Right lobe of liver (tissue), 6 donors: ENCODE results near the gene EYA2. TPM values are rescaled to one million over a fixed set of nuclear protein-coding genes. Genes with fewer than 3 reads are reported as not detected.

ENCODE experiments used
- ATAC-seq, 4 donors: fragments of 200-7000 bp; cut with Tn5 transposase; one replicate each; pipeline ENCODE4 v1.9.1; 2020; ENCODE audit warnings: mild to moderate bottlenecking in 4 of 4, moderate library complexity in 4 of 4
- DNase-seq, 3 donors: peaks; one replicate each; pipeline ENCODE4 v3.0.0-alpha.2; 2020
- H3K27ac ChIP-seq, 3 donors: fragments of 200-600 bp; one replicate each; pipeline ENCODE4 v1.8.0; 2022
- H3K27me3 ChIP-seq, 2 donors: fragments of 200-600 bp; one replicate each; pipeline ENCODE4 v1.8.0; 2022
- H3K36me3 ChIP-seq, 4 donors: fragments of 200-600 bp; sonication (generic) in 1 of 4; one replicate each; pipeline versions ENCODE4 v1.5.1 to v1.8.0; 2017 to 2022; ENCODE audit warnings: control low read depth in 1 of 4
- H3K4me1 ChIP-seq, 4 donors: fragments of 200-600 bp; sonication (generic) in 1 of 4; one replicate each; pipeline versions ENCODE4 v1.5.1 to v1.8.0; 2017 to 2022; ENCODE audit warnings: control low read depth in 1 of 4
- H3K4me3 ChIP-seq, 3 donors: fragments of 200-600 bp; one replicate each; pipeline ENCODE4 v1.8.0; 2022
- H3K9me3 ChIP-seq, 4 donors: fragments of 200-600 bp; sonication (generic) in 1 of 4; one replicate each; pipeline versions ENCODE4 v1.5.1 to v1.8.0; 2017 to 2022; ENCODE audit warnings: control low read depth in 1 of 4
- CTCF ChIP-seq, 4 donors: fragments of 200-600 bp in 3 of 4; fragments of 450-650 bp in 1 of 4; IDR thresholded peaks; one replicate each; pipeline versions ENCODE4 v1.5.1 to v1.8.0; 2016 to 2022; ENCODE audit warnings: antibody characterized with exemption in 4 of 4, mild to moderate bottlenecking in 2 of 4
- POLR2A ChIP-seq: fragments of 450-650 bp; IDR thresholded peaks from one replicate; pipeline ENCODE4 v1.6.1; 2017; ENCODE audit warnings: antibody characterized with exemption, mild to moderate bottlenecking
- WGBS: methylation state at CpG from one replicate; pipeline ENCODE4 v1.1.6; 2018; ENCODE audit warnings: low coverage, low lambda C conversion rate; ENCODE audit not compliant: insufficient coverage; ENCODE audit errors: missing lambda C conversion rate; 5-methylcytosine and 5-hydroxymethylcytosine counted together
- intact Hi-C, 2 donors: fragments of 100-400 bp; cut with DNase I; formaldehyde crosslinking; loops; one replicate each; pipeline versions ENCODE4 v1.11.2 to v1.14.1; 2022
- total RNA-seq, 6 experiments: library from RNA; depleted of rRNA in 2 of 6; stranded (reverse); fragments of >200 nt in 2 of 6; fragmentation: NEBNext Ultra II Directional in 3 of 6; extraction: Animal tissue kit (Norgen Biotek cat#: 25700) in 3 of 6; gene quantifications; one replicate each; pipeline versions ENCODE4 v1.1.0 to v1.2.4, GENCODE V29; 2016 to 2023
- donor health status: DM: no; HTN: yes; CAD: no.
- donor health status: DM: no; HTN: no; CAD: no.
- donor health status: DM: no; HTN: no; CAD: no.
- donor health status: DM: no; HTN: yes; CAD: no.
- donor health status: DM: no; HTN: yes; CAD: no.

EYA2 gene
- total RNA-seq, 6 experiments from 2014 or later, result 0.12 to 3.0 (median 0.49) TPM

- no peak for ATAC-seq
- TF ChIP-seq CTCF (IDR thresholded peaks at IDR 0.05) (no peak), POLR2A (no peak)
- intact Hi-C loops, result no loop called here
- no peaks in the 10 kb centered on the region for H3K4me1 ChIP-seq
- H3K27me3 ChIP-seq, result no peaks in the 10 kb centered on the region
- 67% methylated on average over 8 of the region's 11 CpGs for WGBS
- H3K36me3 ChIP-seq, result no peaks in the 10 kb centered on the region
- no peaks in the 10 kb centered on the region for H3K9me3 ChIP-seq
- no peak overlapping the region for H3K27ac ChIP-seq
- DNase-seq, result no peak
- no peak overlapping the region for H3K4me3 ChIP-seq
These were observed 49.4 kb downstream of the EYA2 start for GRCh38 chr20:46943861-46944591.

- no peak for DNase-seq
- no peak overlapping the region for H3K4me3 ChIP-seq
- no peak for TF ChIP-seq POLR2A
- TF ChIP-seq CTCF (IDR thresholded peaks at IDR 0.05), result no peak
- no peaks in the 10 kb centered on the region for H3K36me3 ChIP-seq
- H3K4me1 ChIP-seq, result no peaks in the 10 kb centered on the region
- no peaks in the 10 kb centered on the region for H3K27me3 ChIP-seq
- intact Hi-C loops, result no loop called here
- H3K27ac ChIP-seq, result no peak overlapping the region
- no peaks in the 10 kb centered on the region for H3K9me3 ChIP-seq
- 66% methylated on average over 8 of the region's 9 CpGs for WGBS
- ATAC-seq, result no peak
These were observed 50.8 kb downstream of the EYA2 start for GRCh38 chr20:46945465-46945864.

- H3K27ac ChIP-seq, result no peak overlapping the region
- no peaks in the 10 kb centered on the region for H3K27me3 ChIP-seq
- whole genome bisulfite sequencing, result 68% methylated on average over 4 of the region's 7 CpGs
- H3K9me3 ChIP-seq, result no peaks in the 10 kb centered on the region
- ATAC-seq (no peak), DNase-seq (no peak)
- intact Hi-C loops, result no loop called here
- no peaks in the 10 kb centered on the region for H3K36me3 ChIP-seq
- no peak for TF ChIP-seq POLR2A
- no peak for TF ChIP-seq CTCF (IDR thresholded peaks at IDR 0.05)
- no peaks in the 10 kb centered on the region for H3K4me1 ChIP-seq
- H3K4me3 ChIP-seq, result no peak overlapping the region
These were observed 51.6 kb downstream of the EYA2 start for GRCh38 chr20:46946181-46946624.

GRCh38 chr20:46946796-46947195 is 52.2 kb downstream of the EYA2 start:
- DNase-seq (no peak), ATAC-seq (no peak)
- WGBS, result 47% methylated on average over 3 of the region's 3 CpGs
- intact Hi-C loops, result no loop called here
- H3K4me3 ChIP-seq, result no peak overlapping the region
- H3K27ac ChIP-seq, result no peak overlapping the region
- H3K4me1 ChIP-seq, result no peaks in the 10 kb centered on the region
- H3K27me3 ChIP-seq, result no peaks in the 10 kb centered on the region
- no peak for TF ChIP-seq CTCF (IDR thresholded peaks at IDR 0.05)
- TF ChIP-seq POLR2A, result no peak
- H3K9me3 ChIP-seq, result no peaks in the 10 kb centered on the region
- H3K36me3 ChIP-seq, result no peaks in the 10 kb centered on the region
